Skeletal muscle satellite cell (primary cell): ENCODE measurements around the gene METTL1.

Source experiments
- H3K27me3 ChIP-seq: 2 replicates; pipeline ENCODE4 v1.7.0; 2013; ENCODE audit warnings: low read length; ENCODE audit not compliant: control insufficient read depth, insufficient read depth
- H3K36me3 ChIP-seq: 2 replicates; pipeline ENCODE4 v1.7.0; 2013; ENCODE audit warnings: mild to moderate bottlenecking, control low read depth, low read length; ENCODE audit not compliant: insufficient read depth
- H3K4me1 ChIP-seq: 2 replicates; pipeline ENCODE4 v1.7.0; 2013; ENCODE audit warnings: low read length; ENCODE audit not compliant: control insufficient read depth, insufficient read depth
- H3K4me2 ChIP-seq: 2 replicates; pipeline ENCODE4 v1.7.0; 2013; ENCODE audit warnings: mild to moderate bottlenecking, low read length
- H3K4me3 ChIP-seq: 2 replicates; pipeline ENCODE4 v1.7.0; 2013; ENCODE audit warnings: low read length
- H3K9ac ChIP-seq: 2 replicates; pipeline ENCODE4 v1.7.0; 2013; ENCODE audit warnings: mild to moderate bottlenecking, low read depth, low read length, moderate library complexity
- H3K9me3 ChIP-seq: replicated peaks from 2 replicates; pipeline ENCODE4 v1.7.0; 2013; ENCODE audit warnings: mild to moderate bottlenecking, control low read depth, low read length

Gene METTL1

GRCh38 chr12:57811028-57811755, 39.3 kb upstream of the METTL1 start:
- Histone ChIP-seq H3K36me3 (peaks cover 25% of the 10 kb centered on the region), H3K9ac (no peak overlapping the region), H3K4me3 (no peak overlapping the region), H3K9me3 (no peaks in the 10 kb centered on the region), H3K4me2 (no peak overlapping the region), H3K4me1 (peaks cover 13% of the 10 kb centered on the region), H3K27me3 (no peaks in the 10 kb centered on the region)

GRCh38 chr12:57810450-57810849, 38.5 kb upstream of the METTL1 start:
- Histone ChIP-seq H3K36me3 (peaks cover 26% of the 10 kb centered on the region), H3K4me1 (peaks cover 13% of the 10 kb centered on the region), H3K9me3 (no peaks in the 10 kb centered on the region), H3K9ac (no peak overlapping the region), H3K4me3 (no peak overlapping the region), H3K4me2 (no peak overlapping the region), H3K27me3 (no peaks in the 10 kb centered on the region)

GRCh38 chr12:57809425-57809824, 37.5 kb upstream of the METTL1 start:
- no peak overlapping the region for H3K9ac ChIP-seq
- peaks cover 26% of the 10 kb centered on the region for H3K36me3 ChIP-seq
- H3K27me3 ChIP-seq = no peaks in the 10 kb centered on the region
- H3K4me1 ChIP-seq = peaks cover 10% of the 10 kb centered on the region
- no peak overlapping the region for H3K4me3 ChIP-seq
- H3K4me2 ChIP-seq = no peak overlapping the region
- H3K9me3 ChIP-seq = no peaks in the 10 kb centered on the region

- no peaks in the 10 kb centered on the region for H3K27me3 ChIP-seq
- peaks cover 26% of the 10 kb centered on the region for H3K36me3 ChIP-seq
Measured at GRCh38 chr12:57808351-57808750, 36.4 kb upstream of the METTL1 start.

GRCh38 chr12:57807285-57807684, 35.4 kb upstream of the METTL1 start:
- Histone ChIP-seq H3K4me3 (no peak overlapping the region), H3K4me1 (peaks cover 4% of the 10 kb centered on the region), H3K36me3 (peaks cover 36% of the 10 kb centered on the region), H3K9me3 (no peaks in the 10 kb centered on the region), H3K9ac (no peak overlapping the region), H3K4me2 (no peak overlapping the region), H3K27me3 (no peaks in the 10 kb centered on the region)

More at GRCh38 chr12:57808351-57808750, 36.4 kb upstream of the METTL1 start:
- Histone ChIP-seq H3K9me3 (no peaks in the 10 kb centered on the region), H3K4me3 (no peak overlapping the region), H3K4me1 (peaks cover 4% of the 10 kb centered on the region), H3K9ac (no peak overlapping the region), H3K4me2 (no peak overlapping the region)

GRCh38 chr12:57806677-57807076, 34.8 kb upstream of the METTL1 start:
- peaks cover 4% of the 10 kb centered on the region for H3K4me1 ChIP-seq
- H3K9me3 ChIP-seq = no peaks in the 10 kb centered on the region
- H3K27me3 ChIP-seq = no peaks in the 10 kb centered on the region
- H3K4me2 ChIP-seq = no peak overlapping the region
- H3K36me3 ChIP-seq = peaks cover 42% of the 10 kb centered on the region
- no peak overlapping the region for H3K4me3 ChIP-seq
- H3K9ac ChIP-seq = no peak overlapping the region

- Histone ChIP-seq H3K36me3 (peaks cover 51% of the 10 kb centered on the region), H3K9me3 (no peaks in the 10 kb centered on the region), H3K27me3 (no peaks in the 10 kb centered on the region), H3K4me1 (no peaks in the 10 kb centered on the region), H3K9ac (no peak overlapping the region), H3K4me3 (no peak overlapping the region), H3K4me2 (no peak overlapping the region)
Measured at GRCh38 chr12:57803319-57803893, 31.5 kb upstream of the METTL1 start.

- Histone ChIP-seq H3K9ac (no peak overlapping the region), H3K4me3 (no peak overlapping the region), H3K36me3 (peaks cover 51% of the 10 kb centered on the region), H3K27me3 (no peaks in the 10 kb centered on the region), H3K4me1 (no peaks in the 10 kb centered on the region), H3K9me3 (no peaks in the 10 kb centered on the region), H3K4me2 (no peak overlapping the region)
Measured at GRCh38 chr12:57802607-57803006, 30.7 kb upstream of the METTL1 start.

- no peaks in the 10 kb centered on the region for H3K27me3 ChIP-seq
- no peak overlapping the region for H3K4me2 ChIP-seq
- H3K9ac ChIP-seq = no peak overlapping the region
- no peaks in the 10 kb centered on the region for H3K9me3 ChIP-seq
- peaks cover 53% of the 10 kb centered on the region for H3K36me3 ChIP-seq
- no peaks in the 10 kb centered on the region for H3K4me1 ChIP-seq
- H3K4me3 ChIP-seq = no peak overlapping the region
Measured at GRCh38 chr12:57800965-57801364, 29.1 kb upstream of the METTL1 start.

- Histone ChIP-seq H3K9ac (no peak overlapping the region), H3K27me3 (no peaks in the 10 kb centered on the region), H3K9me3 (no peaks in the 10 kb centered on the region), H3K4me1 (peaks cover 11% of the 10 kb centered on the region), H3K4me2 (no peak overlapping the region), H3K36me3 (peaks cover 54% of the 10 kb centered on the region), H3K4me3 (no peak overlapping the region)
Measured at GRCh38 chr12:57797933-57798332, 26.0 kb upstream of the METTL1 start.

GRCh38 chr12:57796996-57797395, 25.1 kb upstream of the METTL1 start:
- Histone ChIP-seq H3K9me3 (no peaks in the 10 kb centered on the region), H3K36me3 (peaks cover 54% of the 10 kb centered on the region), H3K27me3 (no peaks in the 10 kb centered on the region), H3K9ac (no peak overlapping the region), H3K4me3 (no peak overlapping the region), H3K4me2 (no peak overlapping the region), H3K4me1 (peaks cover 11% of the 10 kb centered on the region)

- Histone ChIP-seq H3K36me3 (peaks cover 54% of the 10 kb centered on the region), H3K4me3 (no peak overlapping the region), H3K9me3 (no peaks in the 10 kb centered on the region), H3K4me2 (no peak overlapping the region), H3K4me1 (peaks cover 11% of the 10 kb centered on the region), H3K27me3 (no peaks in the 10 kb centered on the region), H3K9ac (no peak overlapping the region)
Measured at GRCh38 chr12:57795354-57795753, 23.4 kb upstream of the METTL1 start.
